Measurements from ENCODE around the gene GALNT10.

GRCh38 chr5:154276973-154277331, 86.4 kb downstream of the GALNT10 start:
- TF ChIP-seq, protein P1, sequence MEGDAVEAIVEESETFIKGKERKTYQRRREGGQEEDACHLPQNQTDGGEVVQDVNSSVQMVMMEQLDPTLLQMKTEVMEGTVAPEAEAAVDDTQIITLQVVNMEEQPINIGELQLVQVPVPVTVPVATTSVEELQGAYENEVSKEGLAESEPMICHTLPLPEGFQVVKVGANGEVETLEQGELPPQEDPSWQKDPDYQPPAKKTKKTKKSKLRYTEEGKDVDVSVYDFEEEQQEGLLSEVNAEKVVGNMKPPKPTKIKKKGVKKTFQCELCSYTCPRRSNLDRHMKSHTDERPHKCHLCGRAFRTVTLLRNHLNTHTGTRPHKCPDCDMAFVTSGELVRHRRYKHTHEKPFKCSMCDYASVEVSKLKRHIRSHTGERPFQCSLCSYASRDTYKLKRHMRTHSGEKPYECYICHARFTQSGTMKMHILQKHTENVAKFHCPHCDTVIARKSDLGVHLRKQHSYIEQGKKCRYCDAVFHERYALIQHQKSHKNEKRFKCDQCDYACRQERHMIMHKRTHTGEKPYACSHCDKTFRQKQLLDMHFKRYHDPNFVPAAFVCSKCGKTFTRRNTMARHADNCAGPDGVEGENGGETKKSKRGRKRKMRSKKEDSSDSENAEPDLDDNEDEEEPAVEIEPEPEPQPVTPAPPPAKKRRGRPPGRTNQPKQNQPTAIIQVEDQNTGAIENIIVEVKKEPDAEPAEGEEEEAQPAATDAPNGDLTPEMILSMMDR (IDR thresholded peaks at IDR 0.05), result no peak
- no peak for TF ChIP-seq POLR2A (IDR thresholded peaks at IDR 0.05)
